DMS 273 (cell line): Measurements from ENCODE around the gene IL6ST.

Experiments
- DNase-seq: peaks from one replicate; lab custom pipeline; 2025; ENCODE audit not compliant: unreplicated experiment; lab: John Stamatoyannopoulos, UW

The IL6ST gene

DNA sequence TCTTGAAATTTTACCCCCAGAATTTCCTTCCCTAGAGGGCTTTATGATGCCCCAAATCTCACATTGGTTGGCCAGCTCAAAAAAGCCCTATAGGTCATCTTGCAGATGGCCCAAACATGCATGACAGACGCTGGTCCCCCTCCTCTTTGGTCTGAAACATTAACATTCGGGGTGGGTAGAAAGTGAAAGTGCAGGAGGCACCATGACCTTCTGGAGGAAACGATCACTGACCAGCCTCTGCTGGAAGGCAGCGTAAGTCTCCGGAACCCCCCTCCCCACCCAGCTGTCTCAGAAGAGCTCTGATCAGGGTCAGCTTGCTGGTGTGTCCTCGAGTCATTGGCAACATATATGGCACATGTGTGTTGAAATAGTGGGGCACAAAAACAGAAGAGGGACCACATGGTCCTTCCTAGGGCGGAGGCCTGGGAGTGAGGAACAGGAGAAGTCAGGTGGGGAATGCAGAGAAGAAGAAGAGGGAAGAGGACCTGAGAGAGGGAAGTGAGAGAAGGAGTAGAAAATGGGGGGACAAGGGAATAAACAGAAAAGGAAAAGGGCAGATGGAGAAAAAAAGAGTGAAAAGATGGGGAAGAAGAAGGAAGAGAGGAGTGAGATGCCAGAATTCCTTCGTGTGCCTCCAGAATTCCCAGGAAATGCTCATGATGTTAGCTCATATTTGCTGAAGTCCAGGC lies 97.4 kb downstream of the IL6ST start:
- no peak for DNase-seq

DNA sequence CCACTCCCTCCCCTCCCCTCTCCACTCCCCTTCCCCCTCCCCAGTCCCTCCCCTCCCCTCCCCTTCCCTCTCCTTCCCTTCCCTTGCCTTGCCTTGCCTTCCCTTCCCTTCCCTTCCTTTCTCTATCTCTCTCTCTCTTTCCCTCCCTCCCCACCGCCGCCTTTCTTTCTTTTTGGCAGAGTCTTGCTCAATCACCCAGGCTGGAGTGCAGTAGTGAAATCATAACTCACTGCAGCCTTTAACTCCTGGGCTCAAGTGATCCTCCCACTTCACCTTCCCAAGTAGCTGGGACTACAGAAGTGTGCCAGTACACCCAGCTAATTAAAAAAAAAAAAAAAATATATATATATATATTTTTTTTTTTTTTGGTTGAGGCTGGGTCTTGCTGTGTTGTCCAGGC lies 98.1 kb downstream of the IL6ST start:
- DNase-seq: no peak

DNA sequence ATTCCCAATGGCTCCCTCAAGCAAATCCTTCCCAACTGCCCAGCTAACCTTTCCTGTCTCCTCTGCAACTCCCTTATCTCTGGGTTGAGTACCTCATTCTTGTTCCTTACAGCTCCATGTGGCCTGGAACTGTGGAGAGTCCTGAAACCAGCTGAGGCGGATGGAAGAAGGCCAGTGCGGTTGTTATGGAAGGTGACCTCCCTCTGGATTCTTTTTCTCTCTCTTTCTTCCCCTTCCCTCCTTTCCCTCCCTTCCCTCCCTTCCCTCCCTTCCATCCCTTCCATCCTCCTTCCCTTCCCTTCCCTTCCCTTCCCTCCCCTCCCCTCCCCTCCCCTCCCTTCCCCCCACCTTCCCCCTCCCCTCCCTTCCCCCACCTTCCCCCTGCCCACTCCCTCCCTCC lies 98.5 kb downstream of the IL6ST start:
- no peak for DNase-seq

DNA sequence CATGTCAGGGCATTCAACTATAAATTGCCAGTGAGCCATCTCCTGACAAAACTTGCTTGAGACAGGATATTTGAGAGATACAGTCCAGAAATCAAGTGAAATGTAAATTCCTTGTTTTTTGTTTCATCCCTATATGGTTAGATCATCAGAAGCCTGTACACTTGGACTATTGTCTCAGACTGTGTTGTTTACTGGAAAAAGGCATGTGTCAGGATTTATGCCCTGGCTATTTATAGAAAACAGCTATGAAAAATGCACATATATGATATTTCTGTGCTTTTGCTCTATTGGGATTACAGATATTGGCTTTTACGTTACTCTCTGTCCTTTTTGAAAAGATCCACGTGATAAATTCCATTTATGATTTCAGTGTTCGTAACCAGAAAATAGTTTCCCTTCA lies 99.4 kb downstream of the IL6ST start:
- no peak for DNase-seq

DNA sequence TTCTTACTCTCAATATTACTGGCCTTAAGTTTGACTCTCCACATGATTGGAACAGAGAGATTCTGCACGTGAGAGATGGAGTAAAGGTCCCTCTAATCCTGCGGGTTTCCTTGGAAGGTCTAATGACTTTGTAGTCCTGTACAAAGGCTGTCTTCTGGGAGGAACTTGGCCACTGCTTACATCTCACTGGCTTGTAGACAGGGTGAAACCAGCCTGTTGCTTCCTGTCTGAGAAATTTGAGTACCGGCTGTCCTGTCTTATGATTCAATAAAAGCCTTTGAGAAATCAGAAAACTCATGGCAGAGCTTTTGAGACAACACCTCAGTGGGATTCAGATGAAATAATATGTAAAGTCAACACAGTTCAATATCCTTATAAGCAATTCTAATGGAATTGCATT lies 100.6 kb downstream of the IL6ST start:
- no peak for DNase-seq

DNA sequence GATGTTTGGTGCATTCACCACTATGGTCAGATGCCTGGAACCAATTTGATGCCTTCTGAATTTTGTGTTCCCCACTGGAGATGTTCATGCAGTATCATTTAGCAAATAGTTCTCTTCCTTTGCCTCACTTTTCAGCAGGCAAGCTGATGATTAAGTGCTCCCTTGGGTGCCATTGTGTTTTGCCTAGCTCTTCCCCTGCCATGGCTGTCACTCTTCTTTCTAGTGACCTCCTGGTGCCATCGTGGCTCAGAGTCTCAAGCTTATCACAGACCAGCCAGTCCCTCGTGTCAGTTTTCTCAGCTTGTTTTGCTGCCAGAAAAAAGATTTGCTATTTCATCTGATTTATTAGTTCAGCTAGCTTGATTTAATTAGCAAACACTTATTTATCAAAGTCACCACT lies 102.3 kb downstream of the IL6ST start:
- no peak for DNase-seq

DNA sequence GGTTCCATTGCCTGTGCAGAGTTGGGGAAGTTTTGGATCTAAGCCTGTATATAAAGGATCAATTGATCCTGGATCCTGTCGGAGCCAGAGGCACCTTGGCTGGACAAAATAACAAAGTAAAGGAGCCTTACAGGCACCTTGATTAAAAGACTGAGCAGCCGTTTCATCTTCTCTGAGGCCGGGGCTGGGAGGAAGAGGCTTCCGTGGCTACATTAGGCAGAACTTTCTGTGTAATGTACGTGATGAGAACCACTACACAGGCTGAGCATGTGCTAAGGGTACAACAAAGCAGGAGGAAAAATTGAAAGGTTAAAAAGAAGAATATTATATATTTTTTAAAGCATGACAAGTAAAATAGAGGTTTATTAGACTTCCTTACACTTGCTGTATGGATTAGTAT lies 106.6 kb downstream of the IL6ST start:
- DNase-seq: no peak

DNA sequence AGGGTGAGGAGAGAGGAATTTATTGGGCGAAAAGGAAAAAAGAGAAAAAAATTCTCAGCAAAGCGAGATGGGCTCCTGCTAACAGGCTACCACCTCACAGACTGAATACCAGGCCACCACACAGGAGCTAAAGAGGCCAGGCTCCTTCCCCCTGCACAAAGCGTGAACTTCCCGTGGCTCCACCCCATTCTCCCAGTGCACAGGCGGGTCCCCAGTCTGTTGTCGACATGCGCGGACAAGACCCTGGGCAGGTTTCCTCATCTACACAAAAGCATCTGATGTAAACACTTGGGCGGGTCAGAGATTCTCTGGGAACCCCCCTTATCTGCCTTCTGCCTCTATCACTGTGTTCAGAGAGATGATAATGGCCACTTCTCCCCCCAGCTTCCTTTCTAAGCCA lies 109.4 kb downstream of the IL6ST start:
- DNase-seq: no peak
